CD14-positive monocyte (primary cell): ENCODE results near the gene VCL. TPM values are rescaled to one million over a fixed set of nuclear protein-coding genes. Genes with fewer than 3 reads are reported as not detected.

Experiments
- DNase-seq, 3 donors: peaks; one replicate each; pipeline ENCODE4 v3.0.0-alpha.2; 2011 to 2022
- H2AFZ ChIP-seq: 2 replicates; pipeline ENCODE4 v1.6.0; 2012; ENCODE audit warnings: mild to moderate bottlenecking, low read depth, low read length, inconsistent platforms; ENCODE audit not compliant: insufficient read depth, poor library complexity, severe bottlenecking
- H3K27ac ChIP-seq, 2 donors: 1 replicate in 1 of 2; 2 replicates in 1 of 2; pipeline ENCODE4 v1.5.1; 2012 to 2013; ENCODE audit warnings: low read length in 2 of 2, control low read depth in 1 of 2, inconsistent platforms in 1 of 2, low read depth in 1 of 2, mild to moderate bottlenecking in 1 of 2
- H3K27me3 ChIP-seq, 2 donors: one replicate each; pipeline versions ENCODE4 v1.6.0 to v1.6.1; 2011 to 2013; ENCODE audit warnings: low read length in 2 of 2; ENCODE audit not compliant: control insufficient read depth in 2 of 2, insufficient read depth in 2 of 2
- H3K36me3 ChIP-seq, 2 donors: replicated peaks in 1 of 2; 1 replicate in 1 of 2; 2 replicates in 1 of 2; pipeline versions ENCODE4 v1.5.1 to v1.6.1; 2012 to 2013; ENCODE audit warnings: low read length in 2 of 2, control low read depth in 1 of 2, inconsistent platforms in 1 of 2, mild to moderate bottlenecking in 1 of 2; ENCODE audit not compliant: insufficient read depth in 2 of 2, control insufficient read depth in 1 of 2
- H3K4me1 ChIP-seq, 2 donors: 1 replicate in 1 of 2; 2 replicates in 1 of 2; pipeline versions ENCODE4 v1.5.1 to v1.6.1; 2012 to 2013; ENCODE audit warnings: low read length in 2 of 2, control low read depth in 1 of 2, inconsistent platforms in 1 of 2, mild to moderate bottlenecking in 1 of 2, moderate library complexity in 1 of 2; ENCODE audit not compliant: insufficient read depth in 2 of 2, control insufficient read depth in 1 of 2
- H3K4me2 ChIP-seq: replicated peaks from 2 replicates; pipeline ENCODE3; 2012; ENCODE audit warnings: low read length, moderate library complexity, mild to moderate bottlenecking; ENCODE audit not compliant: poor library complexity, severe bottlenecking; ENCODE audit errors: extremely low read depth
- H3K4me3 ChIP-seq, 3 experiments: fragments of 200-600 bp in 1 of 3; sonication (generic) in 1 of 3; replicated peaks in 1 of 3; 1 replicate in 2 of 3; 2 replicates in 1 of 3; pipeline ENCODE4 v1.5.1; 2011 to 2013; ENCODE audit warnings: low read length in 3 of 3, mild to moderate bottlenecking in 3 of 3, control low read depth in 2 of 3, low read depth in 2 of 3, inconsistent platforms in 1 of 3, moderate library complexity in 1 of 3
- H3K79me2 ChIP-seq: 2 replicates; pipeline ENCODE4 v1.6.0; 2012; ENCODE audit warnings: mild to moderate bottlenecking, control low read depth, inconsistent platforms, low read length, moderate library complexity; ENCODE audit not compliant: insufficient read depth
- H3K9ac ChIP-seq: 2 replicates; pipeline ENCODE4 v1.6.0; 2017; ENCODE audit warnings: low read length, mild to moderate bottlenecking; ENCODE audit not compliant: insufficient read depth, poor library complexity, severe bottlenecking
- H3K9me3 ChIP-seq, 2 donors: replicated peaks in 1 of 2; 1 replicate in 1 of 2; 2 replicates in 1 of 2; pipeline versions ENCODE4 v1.5.1 to v1.6.1; 2012 to 2013; ENCODE audit warnings: low read length in 2 of 2, control low read depth in 1 of 2; ENCODE audit not compliant: control insufficient read depth in 1 of 2, insufficient read depth in 1 of 2
- H4K20me1 ChIP-seq: 2 replicates; pipeline ENCODE4 v1.6.0; 2012; ENCODE audit warnings: mild to moderate bottlenecking, low read length, control low read depth, moderate library complexity; ENCODE audit not compliant: insufficient read depth
- H3K27ac Mint-ChIP-seq, 7 donors: one replicate each; pipeline ENCODE4 v1.8.0; 2020; ENCODE audit warnings: mild to moderate bottlenecking in 7 of 7, mixed read lengths in 7 of 7, moderate library complexity in 6 of 7, inconsistent platforms in 2 of 7
- H3K27me3 Mint-ChIP-seq, 3 donors: one replicate each; pipeline ENCODE4 v1.8.0; 2021 to 2022; ENCODE audit warnings: low read depth in 3 of 3, mild to moderate bottlenecking in 3 of 3, mixed read lengths in 3 of 3, moderate library complexity in 3 of 3, inconsistent platforms in 1 of 3
- H3K36me3 Mint-ChIP-seq, 2 donors: one replicate each; pipeline ENCODE4 v1.8.0; 2020; ENCODE audit warnings: mixed read lengths in 2 of 2, inconsistent platforms in 1 of 2, mild to moderate bottlenecking in 1 of 2
- H3K4me1 Mint-ChIP-seq: one replicate; pipeline ENCODE4 v1.8.0; 2020; ENCODE audit warnings: mild to moderate bottlenecking, mixed read lengths
- H3K4me3 Mint-ChIP-seq, 2 donors: one replicate each; pipeline ENCODE4 v1.8.0; 2020; ENCODE audit warnings: mild to moderate bottlenecking in 2 of 2, mixed read lengths in 2 of 2, moderate library complexity in 1 of 2
- H3K9me3 Mint-ChIP-seq, 7 donors: one replicate each; pipeline ENCODE4 v1.8.0; 2020 to 2022; ENCODE audit warnings: mixed read lengths in 7 of 7, mild to moderate bottlenecking in 6 of 7, moderate library complexity in 6 of 7, inconsistent platforms in 2 of 7
- CTCF ChIP-seq: fragments of 200-600 bp; IDR thresholded peaks from one replicate; pipeline ENCODE4 v1.8.0; 2022; ENCODE audit warnings: antibody characterized with exemption, mild to moderate bottlenecking
- WGBS: methylation state at CpG from one replicate; pipeline ENCODE4 v1.1.5; 2013; ENCODE audit warnings: missing lambda C conversion rate; ENCODE audit not compliant: insufficient coverage; 5-methylcytosine and 5-hydroxymethylcytosine counted together
- intact Hi-C, 2 donors: fragments of 100-400 bp; cut with micrococcal nuclease; formaldehyde crosslinking; loops; one replicate each; pipeline versions ENCODE4 v1.15.0 to v1.15.1; 2023
- polyA plus RNA-seq, 3 donors: library from polyadenylated mRNA; depleted of rRNA in 1 of 3; unstranded in 2 of 3; stranded (reverse) in 1 of 3; fragments of 300-500 nt in 2 of 3; fragments of >200 nt in 1 of 3; fragmentation: Illumina TruSeq in 2 of 3; gene quantifications; 1 replicate in 2 of 3; 2 replicates in 1 of 3; pipeline ENCODE4 v1.2.3, GENCODE V29; 2012 to 2021

Gene VCL
- polyA plus RNA-seq, 3 donors, result 39.1 to 68.4 (median 52.8) TPM

- Mint-ChIP-seq H3K27me3 (no peaks in the 10 kb centered on the region), H3K4me1 (peaks cover 17% of the 10 kb centered on the region), H3K27ac (peak overlapping the region in 2 of 7 donors; percentile 28 to 80), H3K36me3 (peaks cover 52 to 72% of the 10 kb centered on the region in 2 donors), H3K4me3 (no peak overlapping the region), H3K9me3 (no peaks in the 10 kb centered on the region)
- Histone ChIP-seq H3K4me1 (no peaks in the 10 kb centered on the region), H3K9me3 (no peaks in the 10 kb centered on the region), H2AFZ (no peak overlapping the region), H3K79me2 (peaks cover 13% of the 10 kb centered on the region), H4K20me1 (peaks cover 50% of the 10 kb centered on the region), H3K27me3 (no peaks in the 10 kb centered on the region), H3K9ac (no peak overlapping the region), H3K4me2 (no peak overlapping the region), H3K36me3 (peaks cover 40 to 79% of the 10 kb centered on the region in 2 donors), H3K4me3 (no peak overlapping the region), H3K27ac (no peak overlapping the region)
- peak; percentile 67 for TF ChIP-seq CTCF
- WGBS, result 44% methylated on average over 2 of the region's 4 CpGs
- intact Hi-C loops, result loop anchor here in 1 of 2 donors (10.0 kb wide), 1 partner anchor 236 kb away; no protein-coding TSS in a partner anchor
- peak; percentile 19 to 42 (median 32) for DNase-seq
Measured at GRCh38 chr10:74081192-74081803, 83.4 kb downstream of the VCL start.

GRCh38 chr10:74081941-74082718 is 84.2 kb downstream of the VCL start:
- H4K20me1 ChIP-seq, result peaks cover 47% of the 10 kb centered on the region
- H3K4me1 ChIP-seq, result no peaks in the 10 kb centered on the region
- WGBS, result 0% methylated on average over 1 of the region's 5 CpGs
- no peaks in the 10 kb centered on the region for H3K27me3 Mint-ChIP-seq
- peaks cover 51 to 72% of the 10 kb centered on the region in 2 donors for H3K36me3 Mint-ChIP-seq
- H3K27me3 ChIP-seq, result no peaks in the 10 kb centered on the region
- no peak overlapping the region for H3K4me2 ChIP-seq
- H3K9ac ChIP-seq, result no peak overlapping the region
- H3K4me1 Mint-ChIP-seq, result peaks cover 17% of the 10 kb centered on the region
- no peaks in the 10 kb centered on the region for H3K9me3 Mint-ChIP-seq
- H3K79me2 ChIP-seq, result peaks cover 7% of the 10 kb centered on the region
- H3K4me3 Mint-ChIP-seq, result no peak overlapping the region
- peak overlapping the region in 2 of 7 donors; percentile 42 to 68 for H3K27ac Mint-ChIP-seq
- DNase-seq, result no peak
- peaks cover 43 to 77% of the 10 kb centered on the region in 2 donors for H3K36me3 ChIP-seq
- peak overlapping the region in 1 of 2 donors; percentile 15 for H3K27ac ChIP-seq
- no peak overlapping the region for H2AFZ ChIP-seq
- H3K9me3 ChIP-seq, result no peaks in the 10 kb centered on the region
- intact Hi-C loops, result loop anchor here in 1 of 2 donors (10.0 kb wide), 1 partner anchor 237 kb away; no protein-coding TSS in a partner anchor
- H3K4me3 ChIP-seq, result no peak overlapping the region
- no peak for TF ChIP-seq CTCF
